Liver (tissue), 3 donors: Measurements from ENCODE around the gene THOC2.

Experiments used
- YY1 ChIP-seq: IDR thresholded peaks from 2 replicates; pipeline ENCODE4 v1.6.1; 2016; ENCODE audit warnings: antibody characterized with exemption, mild to moderate bottlenecking
- TF ChIP-seq, protein P1 (sequence below): fragments of 150-350 bp; IDR thresholded peaks from 2 replicates; pipeline ENCODE4 v1.5.1; 2017; ENCODE audit warnings: improper control_type of control experiment, low read depth, low read length; ENCODE audit not compliant: missing input control
- TF ChIP-seq, protein P2 (sequence below): IDR thresholded peaks from 2 replicates; pipeline ENCODE4 v1.6.1; 2016; ENCODE audit warnings: antibody characterized with exemption
- donor health status: healthy.
- donor health status: healthy.

DNA sequence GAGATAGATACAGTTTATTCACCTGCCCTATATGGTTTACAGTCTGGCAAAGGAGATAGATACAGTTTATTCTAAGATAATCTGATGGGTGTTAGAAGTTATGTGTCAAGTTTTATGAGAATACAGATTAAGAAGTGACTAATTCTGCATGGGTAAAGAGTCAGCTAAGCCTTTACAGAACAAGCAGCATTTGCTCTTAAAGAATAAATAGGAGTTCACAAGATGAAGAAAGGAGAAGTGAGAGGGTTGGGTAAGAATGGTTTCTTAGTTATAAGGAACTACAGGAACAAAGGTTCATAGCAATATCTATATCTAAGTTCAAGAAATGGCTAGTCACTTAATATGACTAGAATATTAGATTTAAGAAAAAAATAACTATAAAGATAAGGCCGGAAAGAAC is 47.6 kb downstream of the THOC2 start:
- TF ChIP-seq, protein P1, sequence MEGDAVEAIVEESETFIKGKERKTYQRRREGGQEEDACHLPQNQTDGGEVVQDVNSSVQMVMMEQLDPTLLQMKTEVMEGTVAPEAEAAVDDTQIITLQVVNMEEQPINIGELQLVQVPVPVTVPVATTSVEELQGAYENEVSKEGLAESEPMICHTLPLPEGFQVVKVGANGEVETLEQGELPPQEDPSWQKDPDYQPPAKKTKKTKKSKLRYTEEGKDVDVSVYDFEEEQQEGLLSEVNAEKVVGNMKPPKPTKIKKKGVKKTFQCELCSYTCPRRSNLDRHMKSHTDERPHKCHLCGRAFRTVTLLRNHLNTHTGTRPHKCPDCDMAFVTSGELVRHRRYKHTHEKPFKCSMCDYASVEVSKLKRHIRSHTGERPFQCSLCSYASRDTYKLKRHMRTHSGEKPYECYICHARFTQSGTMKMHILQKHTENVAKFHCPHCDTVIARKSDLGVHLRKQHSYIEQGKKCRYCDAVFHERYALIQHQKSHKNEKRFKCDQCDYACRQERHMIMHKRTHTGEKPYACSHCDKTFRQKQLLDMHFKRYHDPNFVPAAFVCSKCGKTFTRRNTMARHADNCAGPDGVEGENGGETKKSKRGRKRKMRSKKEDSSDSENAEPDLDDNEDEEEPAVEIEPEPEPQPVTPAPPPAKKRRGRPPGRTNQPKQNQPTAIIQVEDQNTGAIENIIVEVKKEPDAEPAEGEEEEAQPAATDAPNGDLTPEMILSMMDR = no peak
- no peak for TF ChIP-seq YY1
- TF ChIP-seq, protein P2, sequence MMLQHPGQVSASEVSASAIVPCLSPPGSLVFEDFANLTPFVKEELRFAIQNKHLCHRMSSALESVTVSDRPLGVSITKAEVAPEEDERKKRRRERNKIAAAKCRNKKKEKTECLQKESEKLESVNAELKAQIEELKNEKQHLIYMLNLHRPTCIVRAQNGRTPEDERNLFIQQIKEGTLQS = no peak
